Fibroblast of lung (primary cell): Measurements from ENCODE around the gene NEU3. TPM values are rescaled to one million over a fixed set of nuclear protein-coding genes. Genes with fewer than 3 reads are reported as not detected.
"Not testable (repeated sequence)": the region's sequence is repeated elsewhere in the genome, so short reads cannot be mapped to it uniquely, and the experiment has no call there.

Experiments
- DNase-seq, 2 donors: peaks; one replicate each; pipeline versions ENCODE4 v3.0.0 to v3.0.0-alpha.2; 2010; ENCODE audit warnings: low read depth in 2 of 2
- H2AFZ ChIP-seq: 2 replicates; pipeline ENCODE4 v1.5.1; 2012; ENCODE audit warnings: low read length, control low read depth, inconsistent platforms
- H3K27ac ChIP-seq: 2 replicates; pipeline ENCODE4 v1.5.1; 2011; ENCODE audit warnings: low read length, control low read depth; ENCODE audit not compliant: insufficient read depth
- H3K27me3 ChIP-seq: 2 replicates; pipeline ENCODE4 v1.5.1; 2011; ENCODE audit warnings: mild to moderate bottlenecking, low read length; ENCODE audit not compliant: control insufficient read depth, insufficient read depth
- H3K36me3 ChIP-seq: 2 replicates; pipeline ENCODE4 v1.5.1; 2011; ENCODE audit warnings: low read length; ENCODE audit not compliant: control insufficient read depth, insufficient read depth
- H3K4me1 ChIP-seq: 2 replicates; pipeline ENCODE4 v1.5.1; 2011; ENCODE audit warnings: low read length; ENCODE audit not compliant: control insufficient read depth, insufficient read depth; ENCODE audit errors: extremely low read depth
- H3K4me2 ChIP-seq: 2 replicates; pipeline ENCODE4 v1.5.1; 2011; ENCODE audit warnings: low read length, control low read depth; ENCODE audit not compliant: insufficient read depth; ENCODE audit errors: extremely low read depth
- H3K4me3 ChIP-seq, 4 experiments: fragments of 200-600 bp in 1 of 4; sonication (generic) in 1 of 4; replicated peaks in 1 of 4; 2 replicates each; pipeline ENCODE4 v1.5.1; 2011 to 2016; ENCODE audit warnings: low read length in 4 of 4, low read depth in 3 of 4, mild to moderate bottlenecking in 3 of 4, control low read depth in 2 of 4, inconsistent platforms in 1 of 4, mixed read lengths in 1 of 4; ENCODE audit not compliant: insufficient read depth in 1 of 4; ENCODE audit errors: control extremely low read depth in 1 of 4
- H3K79me2 ChIP-seq: 2 replicates; pipeline ENCODE4 v1.5.1; 2012; ENCODE audit warnings: mild to moderate bottlenecking, low read length, inconsistent platforms; ENCODE audit not compliant: control insufficient read depth, insufficient read depth
- H3K9ac ChIP-seq: 2 replicates; pipeline ENCODE4 v1.5.1; 2011; ENCODE audit warnings: mild to moderate bottlenecking, low read length, control low read depth; ENCODE audit not compliant: insufficient read depth
- H3K9me3 ChIP-seq: 2 replicates; pipeline ENCODE4 v1.5.1; 2012; ENCODE audit warnings: low read depth, low read length; ENCODE audit not compliant: control insufficient read depth, insufficient read depth
- H4K20me1 ChIP-seq: 2 replicates; pipeline ENCODE4 v1.5.1; 2011; ENCODE audit warnings: low read length; ENCODE audit not compliant: control insufficient read depth, insufficient read depth; ENCODE audit errors: extremely low read depth
- CTCF ChIP-seq, 2 donors: IDR thresholded peaks in 1 of 2; conservative IDR thresholded peaks in 1 of 2; 1 replicate in 1 of 2; 2 replicates in 1 of 2; pipeline ENCODE4 v1.5.1; 2011 to 2012; ENCODE audit warnings: low read length in 2 of 2, control low read depth in 1 of 2, inconsistent platforms in 1 of 2, low read depth in 1 of 2, mild to moderate bottlenecking in 1 of 2
- EZH2 ChIP-seq: IDR thresholded peaks from 2 replicates; pipeline ENCODE4 v1.5.1; 2012; ENCODE audit warnings: low read length, control low read depth, mild to moderate bottlenecking; ENCODE audit errors: missing control alignments
- polyA plus RNA-seq, 2 donors: library from polyadenylated mRNA; depleted of rRNA in 1 of 2; stranded (reverse) in 1 of 2; unstranded in 1 of 2; fragments of >200 nt; gene quantifications; 2 replicates each; pipeline ENCODE4 v1.2.1, GENCODE V29; 2011 to 2012; ENCODE audit warnings: missing spikeins in 1 of 2
- total RNA-seq: library from RNA; depleted of rRNA; stranded (reverse); fragments of >200 nt; gene quantifications from 2 replicates; pipeline ENCODE4 v1.2.1, GENCODE V29; 2014

NEU3 gene
- total and polyA plus RNA-seq, 2 donors (not counting 1 experiment from before 2014, with no cell fraction given), result 5.0 to 6.6 TPM

GRCh38 chr11:75041263-75041662, 52.5 kb downstream of the NEU3 start:
- Histone ChIP-seq H3K36me3 (no peaks in the 10 kb centered on the region), H3K27ac (no peak overlapping the region), H3K79me2 (no peaks in the 10 kb centered on the region), H3K4me3 (no peak overlapping the region), H4K20me1 (no peaks in the 10 kb centered on the region), H3K9me3 (no peaks in the 10 kb centered on the region), H3K9ac (no peak overlapping the region), H3K4me2 (no peak overlapping the region), H3K27me3 (no peaks in the 10 kb centered on the region), H2AFZ (no peak overlapping the region), H3K4me1 (no peaks in the 10 kb centered on the region)
- TF ChIP-seq EZH2, result no peak
- TF ChIP-seq CTCF (conservative IDR thresholded peaks at IDR 0.05 in 1 of 2, IDR thresholded peaks at IDR 0.05 in 1 of 2; ENCODE audit: low read depth in 1 of 2, low read length in 2 of 2), result no peak
- DNase-seq, result no peak

- not testable (repeated sequence) for H3K4me1 ChIP-seq, DNase-seq, H3K9me3 ChIP-seq, H3K4me2 ChIP-seq, H3K79me2 ChIP-seq, H2AFZ ChIP-seq, H3K27me3 ChIP-seq, H3K27ac ChIP-seq, H4K20me1 ChIP-seq, H3K36me3 ChIP-seq, H3K9ac ChIP-seq, H3K4me3 ChIP-seq
Measured at GRCh38 chr11:75041821-75042220, 53.1 kb downstream of the NEU3 start.

GRCh38 chr11:75044381-75045170, 55.8 kb downstream of the NEU3 start:
- not testable (repeated sequence) for H3K36me3 ChIP-seq, H3K9me3 ChIP-seq, H3K4me2 ChIP-seq, DNase-seq, H3K9ac ChIP-seq, H3K4me1 ChIP-seq, H4K20me1 ChIP-seq, H3K27ac ChIP-seq, H2AFZ ChIP-seq, H3K27me3 ChIP-seq, H3K79me2 ChIP-seq, H3K4me3 ChIP-seq

- not testable (repeated sequence) for H3K4me3 ChIP-seq, H3K36me3 ChIP-seq, H3K27me3 ChIP-seq, H3K4me1 ChIP-seq, H2AFZ ChIP-seq, H3K79me2 ChIP-seq, H3K9ac ChIP-seq, H4K20me1 ChIP-seq, H3K9me3 ChIP-seq, H3K4me2 ChIP-seq, H3K27ac ChIP-seq, DNase-seq
Measured at GRCh38 chr11:75046668-75047067, 57.9 kb downstream of the NEU3 start.
